H1 (cell line): ENCODE measurements around the gene UNK. TPM values are rescaled to one million over a fixed set of nuclear protein-coding genes. Genes with fewer than 3 reads are reported as not detected.

Experiments
- CTCF ChIA-PET: fragments of 300-600 bp; sonication (Branson Sonifier 250); formaldehyde crosslinking; loops from one replicate; lab custom pipeline; 2021; ENCODE audit not compliant: partially characterized antibody; lab: Charles Lee
- POLR2A ChIA-PET: fragments of 300-600 bp; sonication (Branson Sonifier 250); formaldehyde crosslinking; loops from one replicate; lab custom pipeline; 2021; ENCODE audit warnings: inconsistent platforms; ENCODE audit not compliant: partially characterized antibody; lab: Charles Lee
- DNase-seq, 2 experiments: peaks; one replicate each; pipeline versions ENCODE4 v3.0.0 to v3.0.0-alpha.2; 2010 to 2022; ENCODE audit warnings: low spot score in 2 of 2, low read depth in 1 of 2, mixed read lengths in 1 of 2
- FAIRE-seq: peaks from 2 replicates; lab custom pipeline; 2011; peaks lifted over from hg19 to GRCh38; lab: Jason Lieb, UNC
- H2AFZ ChIP-seq: 2 replicates; pipeline ENCODE4 v1.8.1; 2012; ENCODE audit warnings: low read length, inconsistent platforms
- H2AK5ac ChIP-seq: 2 replicates; pipeline ENCODE4 v1.6.1; 2013; ENCODE audit warnings: low read depth, low read length
- H2BK120ac ChIP-seq: replicated peaks from 2 replicates; pipeline ENCODE3; 2013; ENCODE audit warnings: low read depth, low read length, inconsistent platforms
- H2BK12ac ChIP-seq: 2 replicates; pipeline ENCODE4 v1.6.1; 2013; ENCODE audit warnings: low read depth, low read length
- H2BK15ac ChIP-seq: 2 replicates; pipeline ENCODE4 v1.6.1; 2013; ENCODE audit warnings: low read length
- H2BK20ac ChIP-seq: 2 replicates; pipeline ENCODE4 v1.6.1; 2013; ENCODE audit warnings: low read length
- H2BK5ac ChIP-seq: 2 replicates; pipeline ENCODE4 v1.6.1; 2013; ENCODE audit warnings: low read depth, low read length
- H3K14ac ChIP-seq: 2 replicates; pipeline ENCODE4 v1.6.1; 2013; ENCODE audit warnings: inconsistent platforms; ENCODE audit not compliant: insufficient read length
- H3K18ac ChIP-seq: 2 replicates; pipeline ENCODE4 v1.6.1; 2013; ENCODE audit warnings: low read length; ENCODE audit errors: extremely low read depth
- H3K23ac ChIP-seq: 2 replicates; pipeline ENCODE4 v1.6.1; 2013; ENCODE audit warnings: inconsistent platforms; ENCODE audit not compliant: insufficient read length
- H3K23me2 ChIP-seq: 2 replicates; pipeline ENCODE4 v1.6.1; 2013; ENCODE audit warnings: low read depth, low read length
- H3K27ac ChIP-seq: 2 replicates; pipeline ENCODE4 v1.6.1; 2011; ENCODE audit warnings: low read depth, low read length, inconsistent platforms
- H3K27me3 ChIP-seq, 4 experiments: replicated peaks in 1 of 4; 1 replicate in 1 of 4; 2 replicates in 3 of 4; pipeline versions ENCODE4 v1.6.1 to v1.8.1; 2011 to 2013; ENCODE audit warnings: low read length in 3 of 4, mild to moderate bottlenecking in 3 of 4, inconsistent platforms in 2 of 4, mixed read lengths in 2 of 4, moderate library complexity in 1 of 4; ENCODE audit not compliant: control insufficient read depth in 3 of 4, insufficient read depth in 3 of 4; ENCODE audit errors: extremely low read depth in 1 of 4
- H3K36me3 ChIP-seq, 4 experiments: 2 replicates each; pipeline versions ENCODE4 v1.6.1 to v1.8.1; 2011 to 2013; ENCODE audit warnings: mild to moderate bottlenecking in 4 of 4, low read length in 3 of 4, moderate library complexity in 2 of 4, control low read depth in 1 of 4, inconsistent platforms in 1 of 4; ENCODE audit not compliant: insufficient read depth in 4 of 4, control insufficient read depth in 2 of 4
- H3K4ac ChIP-seq: replicated peaks from 2 replicates; pipeline ENCODE3; 2013; ENCODE audit warnings: low read length, low read depth, mixed read lengths, inconsistent platforms; ENCODE audit not compliant: insufficient read length
- H3K4me1 ChIP-seq, 4 experiments: replicated peaks in 1 of 4; 1 replicate in 1 of 4; 2 replicates in 3 of 4; pipeline versions ENCODE4 v1.6.1 to v1.8.1; 2011 to 2013; ENCODE audit warnings: low read length in 3 of 4, inconsistent platforms in 2 of 4, mixed read lengths in 1 of 4; ENCODE audit not compliant: insufficient read depth in 4 of 4, control insufficient read depth in 3 of 4
- H3K4me2 ChIP-seq, 2 experiments: 2 replicates each; pipeline versions ENCODE4 v1.6.1 to v1.8.1; 2011 to 2013; ENCODE audit warnings: low read depth in 2 of 2, low read length in 2 of 2, control low read depth in 1 of 2, inconsistent platforms in 1 of 2, mild to moderate bottlenecking in 1 of 2; ENCODE audit not compliant: insufficient read depth in 1 of 2
- H3K4me3 ChIP-seq, 4 experiments: fragments of 200-600, 300-600 bp in 1 of 4; sonication (generic), shearing (Covaris generic), sonication (Bioruptor Twin) in 1 of 4; 2 replicates each; pipeline versions ENCODE4 v1.5.1 to v1.8.1; 2011 to 2016; ENCODE audit warnings: low read length in 4 of 4, low read depth in 3 of 4, control low read depth in 2 of 4, inconsistent platforms in 2 of 4, mild to moderate bottlenecking in 2 of 4, mixed read lengths in 1 of 4, moderate library complexity in 1 of 4; ENCODE audit not compliant: insufficient read depth in 2 of 4; ENCODE audit errors: extremely low read depth in 1 of 4
- H3K56ac ChIP-seq: replicated peaks from 2 replicates; pipeline ENCODE3; 2013; ENCODE audit warnings: low read depth, mild to moderate bottlenecking, mixed read lengths, low read length, inconsistent platforms; ENCODE audit not compliant: insufficient read length
- H3K79me1 ChIP-seq: 2 replicates; pipeline ENCODE4 v1.6.1; 2013; ENCODE audit warnings: low read depth, low read length, control low read depth
- H3K79me2 ChIP-seq, 2 experiments: 2 replicates each; pipeline versions ENCODE4 v1.6.1 to v1.8.1; 2012 to 2013; ENCODE audit warnings: low read length in 2 of 2, mild to moderate bottlenecking in 2 of 2, inconsistent platforms in 1 of 2; ENCODE audit not compliant: insufficient read depth in 2 of 2, control insufficient read depth in 1 of 2
- H3K9ac ChIP-seq, 4 experiments: replicated peaks in 1 of 4; 1 replicate in 1 of 4; 2 replicates in 3 of 4; pipeline versions ENCODE4 v1.6.1 to v1.8.1; 2011 to 2013; ENCODE audit warnings: low read depth in 3 of 4, low read length in 3 of 4, control low read depth in 2 of 4, mild to moderate bottlenecking in 2 of 4, moderate library complexity in 2 of 4, inconsistent platforms in 1 of 4; ENCODE audit errors: extremely low read depth in 1 of 4
- H3K9me3 ChIP-seq, 2 experiments: 2 replicates each; pipeline versions ENCODE4 v1.6.1 to v1.8.1; 2012 to 2013; ENCODE audit warnings: mild to moderate bottlenecking in 2 of 2, moderate library complexity in 2 of 2, control low read depth in 1 of 2, inconsistent platforms in 1 of 2, low read depth in 1 of 2, low read length in 1 of 2, mixed read lengths in 1 of 2; ENCODE audit not compliant: insufficient read depth in 2 of 2
- H4K20me1 ChIP-seq, 2 experiments: replicated peaks in 1 of 2; 2 replicates each; pipeline versions ENCODE3 to v1.8.1; 2011 to 2013; ENCODE audit warnings: inconsistent platforms in 2 of 2, low read length in 2 of 2, mild to moderate bottlenecking in 1 of 2; ENCODE audit not compliant: insufficient read depth in 2 of 2, control insufficient read depth in 1 of 2
- H4K5ac ChIP-seq: 2 replicates; pipeline ENCODE4 v1.6.1; 2013; ENCODE audit warnings: low read length, low read depth, mixed read lengths, inconsistent platforms; ENCODE audit not compliant: insufficient read length
- H4K8ac ChIP-seq: 2 replicates; pipeline ENCODE4 v1.8.0; 2013; ENCODE audit warnings: mild to moderate bottlenecking, moderate library complexity, low read length, inconsistent platforms; ENCODE audit not compliant: insufficient read depth; ENCODE audit errors: extremely low read depth
- H4K91ac ChIP-seq: replicated peaks from 2 replicates; pipeline ENCODE3; 2013; ENCODE audit warnings: low read length, mixed read lengths, inconsistent platforms; ENCODE audit not compliant: insufficient read length
- CREB1 ChIP-seq: IDR thresholded peaks from 2 replicates; pipeline ENCODE4 v1.6.1; 2012; ENCODE audit warnings: inconsistent platforms
- EZH2 ChIP-seq: fragments of 200-600 bp; sonication (generic); IDR thresholded peaks from 2 replicates; pipeline ENCODE4 v1.7.1; 2012; ENCODE audit warnings: low read depth, mild to moderate bottlenecking, moderate library complexity, low read length, inconsistent platforms; ENCODE audit not compliant: severe bottlenecking
- FOSL1 ChIP-seq: IDR thresholded peaks from 2 replicates; pipeline ENCODE4 v1.6.1; 2011; ENCODE audit warnings: mild to moderate bottlenecking, low read depth, low read length, moderate library complexity; ENCODE audit not compliant: insufficient read depth
- GABPA ChIP-seq: IDR thresholded peaks from 2 replicates; pipeline ENCODE4 v1.6.1; 2011; ENCODE audit warnings: mild to moderate bottlenecking, low read length, moderate library complexity, borderline replicate concordance; ENCODE audit not compliant: insufficient read depth
- KDM4A ChIP-seq: IDR thresholded peaks from one replicate; pipeline ENCODE4 v1.7.1; 2012; ENCODE audit warnings: low read depth, mild to moderate bottlenecking, moderate library complexity, low read length, inconsistent platforms; ENCODE audit not compliant: severe bottlenecking
- KDM5A ChIP-seq: fragments of 200-600 bp; IDR thresholded peaks from 2 replicates; pipeline ENCODE4 v1.7.1; 2012; ENCODE audit warnings: mild to moderate bottlenecking, low read length, inconsistent platforms, mixed read lengths
- NRF1 ChIP-seq: IDR thresholded peaks from 2 replicates; pipeline ENCODE4 v1.6.1; 2011; ENCODE audit warnings: mild to moderate bottlenecking, low read depth, low read length, improper control_type of control experiment
- SP1 ChIP-seq: IDR thresholded peaks from 2 replicates; pipeline ENCODE4 v1.6.1; 2011; ENCODE audit warnings: low read depth, low read length
- TAF1 ChIP-seq: IDR thresholded peaks from 2 replicates; pipeline ENCODE4 v1.6.1; 2011; ENCODE audit warnings: mild to moderate bottlenecking, low read depth, low read length
- TBP ChIP-seq: IDR thresholded peaks from 2 replicates; pipeline ENCODE4 v1.6.1; 2011; ENCODE audit warnings: low read depth, low read length, improper control_type of control experiment
- TEAD4 ChIP-seq: IDR thresholded peaks from 2 replicates; pipeline ENCODE4 v1.6.1; 2012; ENCODE audit warnings: low read depth, low read length, inconsistent platforms, mixed read lengths
- ZNF274 ChIP-seq: IDR thresholded peaks from 2 replicates; pipeline ENCODE4 v1.7.0; 2012; ENCODE audit warnings: low read length, borderline replicate concordance; ENCODE audit errors: extremely low read depth
- WGBS, 2 experiments: shearing (Covaris generic) in 1 of 2; methylation state at CpG; one replicate each; pipeline versions ENCODE4 v1.1.6 to v1.1.7; 2013 to 2015; ENCODE audit warnings: low lambda C conversion rate in 2 of 2, mixed read lengths in 2 of 2, inconsistent platforms in 1 of 2, low coverage in 1 of 2, missing lambda C conversion rate in 1 of 2; ENCODE audit not compliant: insufficient replicate concordance in 2 of 2, insufficient coverage in 1 of 2, insufficient read length in 1 of 2; ENCODE audit errors: extremely low coverage in 1 of 2, missing lambda C conversion rate in 1 of 2; 5-methylcytosine and 5-hydroxymethylcytosine counted together
- polyA plus RNA-seq, 7 experiments: library from polyadenylated mRNA; depleted of rRNA in 3 of 7; stranded (reverse) in 5 of 7; unstranded in 2 of 7; fragments of >200 nt in 5 of 7; fragments of 200-250 nt in 2 of 7; gene quantifications; 1 replicate in 5 of 7; 2 replicates in 1 of 7; 4 replicates in 1 of 7; pipeline versions ENCODE4 v1.2.1 to v1.2.3, GENCODE V29; 2011 to 2013; ENCODE audit warnings: missing spikeins in 2 of 7, mixed read lengths in 2 of 7
- total RNA-seq: library from RNA; stranded (reverse); fragmentation: NEBNext Ultra II Directional; extraction: Animal tissue kit (Norgen Biotek cat#: 25700); gene quantifications from 2 replicates; pipeline ENCODE4 v1.2.1, GENCODE V29; 2021
- TF ChIP-seq, protein P1 (sequence below): IDR thresholded peaks from 2 replicates; pipeline ENCODE4 v1.6.1; 2012; ENCODE audit warnings: low read length, inconsistent platforms

UNK gene
- total and polyA plus RNA-seq, 2 of the 8 experiments (the other 6 are each of a cell fraction or from before 2014, with no cell fraction given): 24.2 to 33.3 TPM

DNA sequence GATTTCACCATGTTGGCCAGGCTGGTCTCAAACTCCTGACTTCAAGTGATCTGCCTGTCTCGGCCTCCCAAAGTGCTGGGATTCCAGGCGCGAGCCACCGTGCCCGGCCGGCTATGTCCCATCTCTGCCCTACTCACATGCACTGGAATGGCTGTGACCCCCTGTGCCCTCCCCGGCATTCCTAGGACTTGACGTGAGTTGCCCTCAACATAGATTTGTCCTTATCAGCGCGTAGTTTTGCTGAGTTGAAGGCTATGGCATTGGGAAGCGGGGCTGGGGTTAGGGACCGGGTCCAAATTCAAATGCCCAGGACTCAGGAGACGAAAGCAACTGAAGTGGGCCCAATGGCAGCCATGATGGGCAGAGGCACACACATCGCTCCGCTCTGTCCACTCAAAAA is 53.8 kb downstream of the UNK start:
- Histone ChIP-seq H3K18ac (no peak overlapping the region), H2BK5ac (no peak overlapping the region), H3K4me1 (peaks cover 0 to 9% (median 2%) of the 10 kb centered on the region in 4 experiments; a peak in 3 of 7 replicates), H4K5ac (no peak overlapping the region), H3K56ac (no peak overlapping the region), H3K14ac (no peak overlapping the region), H3K27me3 (no peaks in the 10 kb centered on the region), H3K23ac (no peak overlapping the region), H3K79me1 (no peaks in the 10 kb centered on the region), H2BK20ac (no peak overlapping the region), H3K4me3 (no peak overlapping the region), H3K27ac (no peak overlapping the region), H3K4me2 (no peak overlapping the region), H2BK15ac (no peak overlapping the region), H4K91ac (no peak overlapping the region), H2AK5ac (no peak overlapping the region), H2AFZ (no peak overlapping the region), H3K79me2 (no peaks in the 10 kb centered on the region), H3K9me3 (no peaks in the 10 kb centered on the region), H2BK12ac (no peak overlapping the region), H4K20me1 (no peaks in the 10 kb centered on the region), H2BK120ac (no peak overlapping the region), H3K36me3 (no peaks in the 10 kb centered on the region), H3K4ac (no peak overlapping the region), H3K23me2 (no peaks in the 10 kb centered on the region), H4K8ac (no peak overlapping the region), H3K9ac (no peak overlapping the region)
- DNase-seq (no peak), FAIRE-seq (no peak)
- WGBS, 2 experiments: 94% methylated on average over 15 of the region's 15 CpGs; no CpG with 5 or more reads in 1 of the 2 experiments
- POLR2A ChIA-PET: interaction anchor here (0.6 to 2.0 kb wide), 3 partner anchors 11 to 182 kb away, joined by 3 to 6 read pairs (median 6); partner anchors contain the start of gene WBP2
- CTCF ChIA-PET: interaction anchor here (4.0 to 27.2 kb wide), 3 partner anchors 7 to 14 kb away, joined by 26 to 563 read pairs (median 563); partner anchors contain the start of genes UNC13D and WBP2
- TF ChIP-seq SP1: no peak
- no peak for TF ChIP-seq CREB1
- TF ChIP-seq GABPA: no peak
- TF ChIP-seq KDM5A: no peak
- no peak for TF ChIP-seq TBP
- no peak for TF ChIP-seq KDM4A
- TF ChIP-seq NRF1: no peak
- no peak for TF ChIP-seq FOSL1
- TF ChIP-seq EZH2: no peak
- TF ChIP-seq, protein P1, sequence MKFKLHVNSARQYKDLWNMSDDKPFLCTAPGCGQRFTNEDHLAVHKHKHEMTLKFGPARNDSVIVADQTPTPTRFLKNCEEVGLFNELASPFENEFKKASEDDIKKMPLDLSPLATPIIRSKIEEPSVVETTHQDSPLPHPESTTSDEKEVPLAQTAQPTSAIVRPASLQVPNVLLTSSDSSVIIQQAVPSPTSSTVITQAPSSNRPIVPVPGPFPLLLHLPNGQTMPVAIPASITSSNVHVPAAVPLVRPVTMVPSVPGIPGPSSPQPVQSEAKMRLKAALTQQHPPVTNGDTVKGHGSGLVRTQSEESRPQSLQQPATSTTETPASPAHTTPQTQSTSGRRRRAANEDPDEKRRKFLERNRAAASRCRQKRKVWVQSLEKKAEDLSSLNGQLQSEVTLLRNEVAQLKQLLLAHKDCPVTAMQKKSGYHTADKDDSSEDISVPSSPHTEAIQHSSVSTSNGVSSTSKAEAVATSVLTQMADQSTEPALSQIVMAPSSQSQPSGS: no peak
- no peak for TF ChIP-seq ZNF274
- TF ChIP-seq TEAD4: no peak
- TF ChIP-seq TAF1: no peak
